Activated naive CD4-positive, alpha-beta T cell treated with anti-CD3 and anti-CD28 coated beads, Interleukin-2, amount 50 U/mL, for 72 hours (primary cell): ENCODE data around the gene LYL1. TPM values are rescaled to one million over a fixed set of nuclear protein-coding genes. Genes with fewer than 3 reads are reported as not detected.

Experiments used
- ATAC-seq, 2 donors: fragments of 150-1000 bp; cut with Tn5 transposase; 2 replicates each; pipeline ENCODE4 v1.10.0; 2021; ENCODE audit warnings: mild to moderate bottlenecking in 2 of 2, moderate library complexity in 2 of 2
- DNase-seq, 2 donors: peaks; one replicate each; pipeline ENCODE4 v3.0.0; 2021 to 2022; ENCODE audit warnings: low spot score in 2 of 2
- H3K27ac Mint-ChIP-seq, 2 donors: one replicate each; pipeline ENCODE4 v1.8.0; 2022; ENCODE audit warnings: mild to moderate bottlenecking in 2 of 2, mixed read lengths in 2 of 2
- H3K36me3 Mint-ChIP-seq, 2 donors: one replicate each; pipeline ENCODE4 v1.8.0; 2022; ENCODE audit warnings: mixed read lengths in 2 of 2
- H3K9me3 Mint-ChIP-seq, 2 donors: one replicate each; pipeline ENCODE4 v1.8.0; 2022; ENCODE audit warnings: mixed read lengths in 2 of 2
- total RNA-seq, 2 donors: library from RNA; stranded (reverse); gene quantifications; one replicate each; pipeline ENCODE4 v1.2.3, GENCODE V29; 2022

LYL1 gene
- total RNA-seq, 2 donors from 2014 or later = 0.71 to 3.2 TPM

GRCh38 chr19:13060233-13060963, 42.3 kb downstream of the LYL1 start:
- Mint-ChIP-seq H3K27ac (no peak overlapping the region), H3K36me3 (no peaks in the 10 kb centered on the region), H3K9me3 (no peaks in the 10 kb centered on the region)
- DNase-seq (no peak), ATAC-seq (no peak)

- ATAC-seq = no peak
- DNase-seq = no peak
- Mint-ChIP-seq H3K9me3 (no peaks in the 10 kb centered on the region), H3K27ac (no peak overlapping the region), H3K36me3 (no peaks in the 10 kb centered on the region)
These were observed 43.6 kb downstream of the LYL1 start for GRCh38 chr19:13058951-13059660.

DNA sequence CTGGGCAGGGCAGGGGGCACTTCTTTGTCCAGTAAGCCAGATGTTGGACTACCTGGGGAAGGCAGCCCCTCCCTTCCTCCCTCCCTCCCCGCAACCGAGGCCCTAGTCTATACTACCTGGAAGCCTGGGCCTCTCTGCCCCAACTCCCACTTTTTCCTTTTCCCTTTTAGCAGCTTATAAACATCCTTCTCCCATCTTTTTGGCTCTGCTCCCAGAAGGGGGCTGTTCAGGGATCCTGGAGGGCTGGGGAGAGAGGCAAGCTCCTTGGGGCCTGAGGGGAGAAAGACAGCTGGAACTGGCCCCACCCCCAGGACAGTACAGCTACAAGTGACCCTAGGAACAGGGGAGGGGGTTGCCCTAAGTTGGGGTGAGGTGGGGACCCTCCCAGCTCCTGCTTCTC, 44.9 kb downstream of the LYL1 start:
- Mint-ChIP-seq H3K9me3 (no peaks in the 10 kb centered on the region), H3K36me3 (no peaks in the 10 kb centered on the region), H3K27ac (no peak overlapping the region)
- no peak for ATAC-seq
- DNase-seq = no peak

GRCh38 chr19:13057147-13057572, 45.5 kb downstream of the LYL1 start:
- Mint-ChIP-seq H3K36me3 (no peaks in the 10 kb centered on the region), H3K27ac (no peak overlapping the region), H3K9me3 (no peaks in the 10 kb centered on the region)
- no peak for ATAC-seq
- DNase-seq = no peak

DNA sequence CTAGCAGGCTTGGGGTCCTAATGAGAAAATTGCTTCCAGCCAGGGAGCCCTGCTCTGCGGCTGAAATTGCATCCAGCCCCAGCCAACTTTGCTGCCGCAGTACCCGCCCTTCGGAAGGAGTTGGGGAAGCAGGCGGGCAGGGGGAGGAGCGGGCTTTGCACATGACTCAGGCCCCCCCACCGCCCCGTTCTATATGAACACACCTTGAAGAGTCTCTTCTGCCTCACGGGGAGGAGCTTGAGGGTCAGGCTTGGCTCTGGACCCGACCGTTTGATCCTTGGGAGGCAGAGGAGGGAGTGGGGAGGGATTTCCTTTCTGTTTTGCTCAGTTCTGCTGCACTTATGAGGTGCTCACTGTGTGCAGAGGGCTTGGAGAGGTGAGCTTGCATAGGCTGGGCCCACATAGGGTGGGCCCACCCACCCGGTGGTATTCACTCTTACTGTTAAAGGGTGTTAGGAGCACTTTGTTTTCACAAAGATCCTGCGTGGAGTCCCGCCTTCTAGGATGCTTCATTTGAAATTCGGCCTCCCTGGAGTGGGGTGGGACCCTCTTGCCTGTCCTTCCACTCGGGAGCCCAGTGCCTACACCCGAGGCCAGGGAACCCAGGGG, 46.5 kb downstream of the LYL1 start:
- ATAC-seq (no peak), DNase-seq (no peak)
- H3K36me3 Mint-ChIP-seq = no peaks in the 10 kb centered on the region
- no peaks in the 10 kb centered on the region for H3K9me3 Mint-ChIP-seq
- H3K27ac Mint-ChIP-seq = no peak overlapping the region

- ATAC-seq (no peak), DNase-seq (no peak)
- Mint-ChIP-seq H3K27ac (no peak overlapping the region), H3K9me3 (no peaks in the 10 kb centered on the region), H3K36me3 (no peaks in the 10 kb centered on the region)
These were observed 47.2 kb downstream of the LYL1 start for GRCh38 chr19:13055213-13056051.

DNA sequence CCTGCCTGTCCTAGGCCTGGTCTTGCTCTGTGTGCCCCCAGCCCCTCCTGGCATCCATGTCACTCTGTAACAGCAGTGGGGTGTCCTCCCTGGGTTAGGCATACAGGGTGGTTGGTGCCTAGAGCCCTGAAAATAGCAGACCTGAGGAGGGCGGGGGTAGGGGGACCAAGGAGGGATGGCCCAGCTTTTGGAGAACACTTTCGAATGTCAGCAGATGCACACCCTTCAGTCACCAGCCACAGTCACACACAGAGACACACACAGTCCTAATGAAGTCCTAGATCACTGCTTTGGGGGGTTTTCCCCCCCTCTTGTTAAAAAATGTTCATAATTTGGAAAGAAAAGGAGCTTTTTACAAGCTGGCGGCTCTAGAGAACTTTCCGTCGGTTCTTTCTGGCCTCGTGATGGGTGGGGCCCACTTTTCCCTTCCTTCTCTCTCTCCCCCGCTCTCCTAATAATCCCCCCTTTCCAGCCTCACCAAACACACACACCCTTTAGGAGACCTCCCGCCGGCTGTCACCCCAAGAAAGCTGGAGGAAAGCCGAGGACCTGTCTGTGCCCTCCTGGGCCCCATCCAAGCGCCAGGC, 47.9 kb downstream of the LYL1 start:
- Mint-ChIP-seq H3K27ac (no peak overlapping the region), H3K36me3 (no peaks in the 10 kb centered on the region), H3K9me3 (no peaks in the 10 kb centered on the region)
- DNase-seq (no peak), ATAC-seq (no peak)

DNA sequence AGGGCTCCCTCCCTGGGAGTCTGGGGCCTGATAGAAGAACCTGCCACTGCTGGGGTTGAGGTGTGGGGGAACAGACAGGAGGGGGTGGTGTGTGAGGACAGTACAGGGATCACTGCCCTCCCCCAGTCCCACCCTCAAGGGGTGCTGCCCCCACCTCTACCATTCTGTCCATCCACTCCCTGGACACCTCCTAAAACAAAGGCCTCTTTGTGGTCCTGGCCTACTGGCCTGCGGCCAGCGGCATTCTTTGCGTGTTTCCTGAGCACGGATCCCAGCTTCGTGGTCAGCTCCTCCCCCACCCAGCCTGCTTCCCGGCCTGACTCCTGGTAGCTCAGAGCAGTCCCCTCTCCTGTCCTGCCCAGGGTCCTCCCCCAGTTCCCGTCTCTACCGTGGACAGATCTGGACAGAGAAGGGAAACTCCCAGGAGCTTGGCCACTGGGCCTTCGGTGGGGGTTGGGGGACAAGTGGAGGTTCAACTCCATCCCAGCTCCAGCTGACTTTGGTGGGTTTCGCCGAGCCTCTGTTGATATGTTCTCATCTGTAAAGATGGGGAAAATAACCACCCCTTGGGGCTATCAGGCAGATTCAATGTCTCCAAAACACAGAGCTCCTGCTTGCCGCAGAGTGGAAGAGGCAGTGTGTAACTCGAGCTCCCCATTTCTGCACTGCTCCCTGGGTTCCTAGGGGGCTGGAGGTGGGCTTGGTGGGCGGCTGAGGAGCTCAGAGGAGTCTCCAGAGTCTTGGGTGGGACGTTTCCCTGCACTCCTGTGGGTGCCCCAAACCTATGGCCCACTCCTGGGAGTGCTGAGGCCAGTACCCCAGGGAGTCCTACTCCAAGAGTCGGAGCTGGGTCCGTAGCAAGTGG, 48.7 kb downstream of the LYL1 start:
- DNase-seq (no peak), ATAC-seq (no peak)
- Mint-ChIP-seq H3K36me3 (no peaks in the 10 kb centered on the region), H3K27ac (no peak overlapping the region), H3K9me3 (no peaks in the 10 kb centered on the region)

DNA sequence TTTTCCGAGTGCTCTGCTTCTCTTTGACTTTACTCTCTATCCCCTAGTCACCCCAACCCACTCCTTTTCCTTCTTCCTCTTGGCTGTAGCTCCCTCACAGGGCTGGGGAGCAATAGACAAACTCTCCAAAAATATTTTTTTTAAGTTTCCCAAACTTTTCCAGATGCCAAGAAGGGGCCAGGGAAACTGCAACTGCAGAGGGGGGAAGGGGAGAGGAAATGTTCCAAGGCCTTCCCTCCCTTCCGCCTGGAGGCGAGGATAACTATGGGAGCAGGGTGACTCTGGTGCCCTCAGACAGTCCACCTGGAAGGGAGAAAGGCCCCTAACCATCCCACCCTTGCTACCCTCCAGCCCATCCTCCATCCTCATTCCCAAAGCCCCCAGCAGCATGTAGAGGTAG, 49.4 kb downstream of the LYL1 start:
- no peak for DNase-seq
- Mint-ChIP-seq H3K36me3 (no peaks in the 10 kb centered on the region), H3K27ac (peak overlapping the region in 1 of 2 donors; percentile 73), H3K9me3 (no peaks in the 10 kb centered on the region)
- no peak for ATAC-seq

DNA sequence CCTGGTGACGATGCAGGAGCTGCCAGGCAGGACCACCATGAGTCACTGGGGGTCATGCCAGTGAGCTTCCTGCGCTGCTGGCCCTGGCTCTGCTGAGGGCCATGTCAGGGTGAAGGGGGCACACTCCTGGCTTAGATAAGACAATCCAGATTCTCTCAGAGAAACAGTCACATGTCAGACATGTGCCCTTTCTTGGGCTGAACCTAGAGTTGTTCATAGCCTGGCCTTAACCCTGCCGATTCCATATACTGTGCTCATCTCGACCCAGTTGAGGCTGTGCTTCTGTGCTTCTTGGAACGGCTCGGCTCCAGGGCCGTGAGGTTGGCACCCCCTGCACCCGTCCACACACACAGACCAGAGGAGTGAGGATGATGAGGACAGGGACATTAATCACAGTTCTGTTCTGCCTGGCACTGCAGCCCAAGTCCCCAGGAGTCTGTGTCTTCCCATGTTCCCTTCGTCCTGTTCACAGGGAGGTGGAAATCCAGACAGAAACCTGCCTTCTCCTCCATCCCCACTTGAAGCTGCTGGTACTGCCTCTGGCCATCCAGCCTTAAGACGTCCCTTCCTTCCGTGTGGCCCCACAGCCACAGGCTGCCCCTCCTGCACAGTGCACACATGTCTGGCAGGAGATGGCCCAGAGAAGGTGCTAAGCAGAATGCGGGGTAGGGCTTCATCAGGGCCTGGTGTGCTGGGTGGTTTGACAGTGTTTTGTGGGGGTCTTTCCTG, 50.0 kb downstream of the LYL1 start:
- no peak overlapping the region for H3K27ac Mint-ChIP-seq
- ATAC-seq = no peak
- no peak for DNase-seq
- no peaks in the 10 kb centered on the region for H3K9me3 Mint-ChIP-seq
- no peaks in the 10 kb centered on the region for H3K36me3 Mint-ChIP-seq

- Mint-ChIP-seq H3K9me3 (no peaks in the 10 kb centered on the region), H3K36me3 (no peaks in the 10 kb centered on the region), H3K27ac (peak overlapping the region; percentile 15 to 31)
- peak in 1 of 2 donors; percentile 32 for DNase-seq
- ATAC-seq = peak; percentile 63 to 64
These were observed 51.0 kb downstream of the LYL1 start for GRCh38 chr19:13051557-13052165.

GRCh38 chr19:13050274-13050673, 52.4 kb downstream of the LYL1 start:
- H3K27ac Mint-ChIP-seq = no peak overlapping the region

More at GRCh38 chr19:13050274-13050673, 52.4 kb downstream of the LYL1 start:
- Mint-ChIP-seq H3K36me3 (no peaks in the 10 kb centered on the region), H3K9me3 (no peaks in the 10 kb centered on the region)
- DNase-seq (no peak), ATAC-seq (no peak)
